HG03575 (cell line): ENCODE measurements around the gene PDZRN4.
"Not testable (repeated sequence)": the region's sequence is repeated elsewhere in the genome, so short reads cannot be mapped to it uniquely, and the experiment has no call there.

Experiments used
- ATAC-seq: cut with Tn5 transposase; IDR thresholded peaks from one replicate; pipeline ENCODE4 v1.9.1; 2021; ENCODE audit not compliant: unreplicated experiment, insufficient number of reproducible peaks, low FRiP score; ENCODE audit errors: extremely low read depth

Gene PDZRN4

GRCh38 chr12:41527062-41527461 lies 338.9 kb downstream of the PDZRN4 start:
- no peak for ATAC-seq

- no peak for ATAC-seq
Measured at GRCh38 chr12:41527534-41528116, 339.5 kb downstream of the PDZRN4 start.

GRCh38 chr12:41528874-41529273 lies 340.8 kb downstream of the PDZRN4 start:
- no peak for ATAC-seq

GRCh38 chr12:41530441-41530840 lies 342.3 kb downstream of the PDZRN4 start:
- no peak for ATAC-seq

DNA sequence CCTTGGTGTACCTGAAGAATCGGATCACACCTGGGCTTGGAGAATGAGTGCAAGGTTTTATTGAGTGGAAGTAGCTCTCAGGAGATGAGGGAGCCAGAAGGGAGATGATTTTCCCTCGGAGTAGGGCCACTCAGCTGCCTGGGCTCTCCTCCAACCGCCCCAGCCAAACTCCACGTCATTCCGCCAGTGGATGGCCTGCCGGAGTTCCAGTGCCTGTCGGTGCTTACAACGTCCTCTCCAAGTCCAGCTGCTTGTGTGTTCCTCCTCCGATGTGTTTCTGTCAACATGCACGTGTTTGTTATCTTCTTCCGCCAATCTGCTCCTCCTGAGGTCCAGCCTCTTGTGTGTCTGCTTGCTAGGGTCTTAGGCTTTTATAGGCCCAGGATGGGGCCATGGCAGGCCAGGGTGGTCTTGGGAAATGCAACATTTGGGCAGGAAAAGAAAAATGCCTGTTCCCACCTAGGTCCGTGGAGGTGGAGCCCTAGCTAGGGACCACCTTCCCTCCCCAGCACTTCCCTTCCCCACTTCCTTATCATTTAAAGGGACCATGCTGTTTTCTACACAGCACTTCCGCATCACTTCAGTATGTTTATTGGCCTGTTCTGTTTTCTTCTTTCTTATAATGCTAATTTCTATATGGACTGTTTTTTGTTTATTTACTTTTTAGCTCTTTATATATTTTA lies 343.2 kb downstream of the PDZRN4 start:
- no peak for ATAC-seq

DNA sequence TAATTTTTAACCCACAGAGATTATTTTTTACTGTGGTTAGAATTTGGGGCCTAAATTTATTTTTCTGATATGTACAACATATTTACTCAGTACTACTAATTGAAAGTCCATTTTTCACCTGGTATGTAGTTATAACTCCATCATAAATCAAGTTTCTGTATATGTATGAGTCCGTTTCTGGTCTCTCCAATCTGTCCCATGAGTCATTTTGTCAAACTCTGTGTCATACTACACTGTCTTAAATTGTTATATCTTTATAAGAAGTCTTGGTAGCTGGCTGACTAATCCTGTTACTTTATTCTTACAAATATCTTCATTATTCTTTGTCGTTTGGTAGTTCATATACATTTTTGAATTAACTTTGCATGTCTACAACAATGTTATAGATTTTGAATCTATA lies 344.0 kb downstream of the PDZRN4 start:
- no peak for ATAC-seq

DNA sequence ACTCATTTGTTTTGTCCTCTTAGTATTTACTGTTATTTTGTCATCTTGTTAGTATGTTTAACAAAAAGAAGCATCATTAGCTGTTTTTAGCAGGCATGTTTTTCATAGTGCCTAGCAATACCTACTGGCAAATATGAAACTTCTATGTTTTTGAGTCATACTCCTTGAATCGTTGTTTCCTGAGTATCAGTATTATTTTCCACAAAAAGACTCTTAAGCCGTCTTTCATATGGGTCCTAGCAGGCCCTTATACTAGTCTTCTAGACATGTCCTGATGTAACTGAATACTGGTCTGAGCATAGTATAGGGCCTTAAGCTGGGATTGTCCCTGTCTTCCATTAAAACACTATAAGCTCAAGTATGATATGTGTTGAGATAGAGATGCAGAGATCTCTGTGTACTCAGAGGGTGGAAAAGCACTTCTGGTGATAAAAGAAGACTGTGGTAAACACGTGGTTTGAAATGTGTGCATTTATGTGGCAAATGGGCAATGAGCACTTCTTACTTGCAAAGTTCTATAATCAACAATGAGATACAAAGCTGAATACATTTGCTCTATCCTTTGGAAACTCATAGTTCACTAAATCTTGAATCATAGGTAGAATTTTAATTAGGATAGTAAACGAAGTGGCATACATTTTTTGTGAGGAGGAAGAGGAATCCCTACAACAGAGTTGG lies 348.8 kb downstream of the PDZRN4 start:
- no peak for ATAC-seq

DNA sequence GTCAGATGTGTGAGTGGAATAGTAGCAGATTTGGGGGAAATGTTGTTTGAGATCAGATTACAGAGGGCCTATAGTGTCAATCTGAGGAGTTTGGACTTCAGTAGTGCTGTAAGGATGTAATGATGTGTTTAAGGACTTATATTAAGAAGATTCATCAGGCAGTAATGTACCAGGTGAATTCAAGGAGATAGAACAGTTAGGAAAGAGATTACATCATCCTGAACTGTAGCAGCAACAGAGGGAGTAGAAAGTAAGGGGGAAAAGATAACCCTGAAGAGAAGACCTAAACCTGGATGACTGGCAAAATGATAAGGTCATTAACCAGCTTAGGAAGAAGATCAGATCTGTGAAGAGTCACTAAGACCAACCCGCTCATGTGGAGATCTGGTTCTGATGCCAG lies 349.4 kb downstream of the PDZRN4 start:
- ATAC-seq, result no peak

- no peak for ATAC-seq
Measured at GRCh38 chr12:41545761-41546160, 357.6 kb downstream of the PDZRN4 start.

GRCh38 chr12:41547071-41547470 lies 359.0 kb downstream of the PDZRN4 start:
- not testable (repeated sequence) for ATAC-seq

- ATAC-seq, result no peak
Measured at GRCh38 chr12:41548926-41549325, 360.8 kb downstream of the PDZRN4 start.

GRCh38 chr12:41552588-41552987 lies 364.5 kb downstream of the PDZRN4 start:
- no peak for ATAC-seq

- no peak for ATAC-seq
Measured at GRCh38 chr12:41556176-41556575, 368.1 kb downstream of the PDZRN4 start.

GRCh38 chr12:41557344-41557743 lies 369.2 kb downstream of the PDZRN4 start:
- ATAC-seq, result no peak

GRCh38 chr12:41558671-41559070 lies 370.6 kb downstream of the PDZRN4 start:
- ATAC-seq, result no peak

DNA sequence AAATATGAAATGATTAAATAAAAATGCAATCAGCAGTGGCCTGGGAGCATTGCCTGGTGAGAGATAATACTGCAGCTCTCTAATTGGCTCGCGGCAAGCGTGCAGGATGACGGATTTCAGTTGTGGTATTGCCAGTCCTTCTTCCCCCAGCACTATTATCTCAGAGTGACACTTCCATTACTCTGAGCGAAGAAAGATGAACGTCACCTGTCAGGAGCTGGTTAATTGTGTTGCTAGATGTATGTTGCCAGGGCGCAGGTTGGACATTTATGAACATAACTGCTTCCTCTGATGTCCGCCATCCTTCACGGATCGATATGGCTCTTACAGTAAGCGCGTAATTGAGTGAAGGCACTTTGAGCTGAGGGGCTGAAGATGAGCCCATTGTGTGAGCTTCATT lies 374.9 kb downstream of the PDZRN4 start:
- no peak for ATAC-seq

DNA sequence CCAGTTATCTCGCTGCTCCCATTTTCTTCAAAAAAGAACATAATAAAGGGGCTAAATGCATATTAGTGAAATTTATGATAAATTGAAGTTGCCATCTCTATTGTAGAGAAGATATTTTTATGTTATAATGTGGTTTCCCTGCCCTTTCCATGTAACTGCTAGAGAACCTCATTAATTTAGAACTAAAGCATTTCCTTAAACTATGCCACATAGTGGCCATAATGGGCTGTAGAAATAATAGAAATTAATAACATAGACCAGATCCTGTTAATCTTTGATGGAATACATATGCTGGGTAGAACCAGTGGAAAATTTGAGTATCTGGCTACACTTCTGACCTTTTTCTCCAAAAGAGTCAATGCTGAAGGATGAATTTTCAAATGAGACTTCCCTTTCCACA lies 376.7 kb downstream of the PDZRN4 start:
- no peak for ATAC-seq

DNA sequence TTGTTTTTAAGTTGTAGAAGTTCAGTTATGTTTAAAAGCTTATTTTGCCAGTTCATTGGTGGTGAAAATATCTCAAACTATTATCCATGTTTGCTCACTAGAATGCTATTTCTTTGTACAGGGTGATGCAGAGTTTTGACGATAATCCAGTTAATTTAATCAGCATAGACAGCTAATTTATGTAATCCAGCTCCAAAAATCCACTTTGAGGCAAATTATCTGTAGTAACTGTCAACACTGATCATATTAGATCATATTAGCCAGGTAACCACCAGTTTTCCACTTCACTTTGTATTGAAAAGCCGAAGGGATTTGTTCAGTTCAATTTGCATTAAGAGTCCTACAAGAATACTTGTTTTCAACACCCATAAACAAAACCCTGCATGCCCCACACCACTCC lies 378.6 kb downstream of the PDZRN4 start:
- no peak for ATAC-seq

GRCh38 chr12:41573445-41573844 lies 385.3 kb downstream of the PDZRN4 start:
- no peak for ATAC-seq

DNA sequence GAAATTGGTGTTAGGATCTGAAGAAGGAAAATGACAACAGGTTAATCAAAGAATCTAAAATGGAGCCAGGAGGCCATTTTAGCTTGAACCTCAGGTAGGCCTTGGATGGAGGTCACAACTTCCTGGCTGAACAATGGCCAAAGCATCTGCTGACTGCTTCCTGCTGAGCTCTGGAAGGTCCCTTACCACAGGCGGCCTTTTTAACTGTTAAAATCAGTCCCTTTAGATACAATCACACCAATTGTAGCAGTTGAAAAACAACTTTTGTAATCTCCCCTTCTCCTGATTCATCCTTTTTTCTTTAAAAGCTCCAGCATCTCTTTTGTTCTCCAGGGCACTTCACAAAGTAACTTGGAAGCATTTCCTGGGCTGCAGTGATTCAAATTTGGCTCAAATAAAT lies 388.8 kb downstream of the PDZRN4 start:
- ATAC-seq, result no peak
